OCI-LY1 (cell line): ENCODE results near the gene IMMP2L.

Source experiments
- CTCF ChIP-seq: fragments of 200-600 bp; sonication (generic), shearing (Covaris generic); IDR thresholded peaks from 2 replicates; pipeline ENCODE4 v1.5.1; 2017; ENCODE audit warnings: mild to moderate bottlenecking, antibody characterized with exemption, low read length, moderate library complexity, mixed read lengths
- EZH2 ChIP-seq: fragments of 200-600 bp; sonication (generic), shearing (Covaris generic); IDR thresholded peaks from 2 replicates; pipeline ENCODE4 v1.8.0; 2017; ENCODE audit warnings: borderline replicate concordance, mixed run types, mild to moderate bottlenecking, antibody characterized with exemption, low read length, moderate library complexity, mixed read lengths

GRCh38 chr7:111328487-111328886 lies 233.8 kb downstream of the IMMP2L start:
- no peak for TF ChIP-seq CTCF
- no peak for TF ChIP-seq EZH2
